ENCODE results near the gene ITPKB.

Gene ITPKB

GRCh38 chr1:226654668-226655055 lies 84.4 kb downstream of the ITPKB start:
- TF ChIP-seq CTCF (conservative IDR thresholded peaks at IDR 0.05): no peak
- H3K27ac ChIP-seq: no peak overlapping the region

GRCh38 chr1:226654046-226654667 lies 84.9 kb downstream of the ITPKB start:
- H3K27ac ChIP-seq: no peak overlapping the region
- TF ChIP-seq CTCF (conservative IDR thresholded peaks at IDR 0.05): no peak

- H3K27ac ChIP-seq: no peak overlapping the region
- TF ChIP-seq CTCF (conservative IDR thresholded peaks at IDR 0.05): no peak
Observed at GRCh38 chr1:226653311-226653921, 85.7 kb downstream of the ITPKB start.

- no peak overlapping the region for H3K27ac ChIP-seq
- TF ChIP-seq CTCF (conservative IDR thresholded peaks at IDR 0.05): no peak
Observed at GRCh38 chr1:226652613-226653012, 86.5 kb downstream of the ITPKB start.

GRCh38 chr1:226651732-226652105 lies 87.4 kb downstream of the ITPKB start:
- H3K27ac ChIP-seq: no peak overlapping the region
- no peak for TF ChIP-seq CTCF (conservative IDR thresholded peaks at IDR 0.05)

- H3K27ac ChIP-seq: no peak overlapping the region
- TF ChIP-seq CTCF (conservative IDR thresholded peaks at IDR 0.05): no peak
Observed at GRCh38 chr1:226651041-226651731, 87.9 kb downstream of the ITPKB start.

- no peak for TF ChIP-seq CTCF (conservative IDR thresholded peaks at IDR 0.05)
- H3K27ac ChIP-seq: 0 out of 2 replicates have a peak overlapping the region, but pooled peaks have one; percentile 10
Observed at GRCh38 chr1:226650236-226650841, 88.7 kb downstream of the ITPKB start.
